HG03460 (cell line): Measurements from ENCODE around the gene SIDT1.
"Not testable (repeated sequence)": the region's sequence is repeated elsewhere in the genome, so short reads cannot be mapped to it uniquely, and the experiment has no call there.

Experiments used
- ATAC-seq: cut with Tn5 transposase; IDR thresholded peaks from one replicate; pipeline ENCODE4 v1.9.1; 2021; ENCODE audit not compliant: unreplicated experiment

Gene SIDT1

GRCh38 chr3:113631573-113631972 lies 99.2 kb downstream of the SIDT1 start:
- ATAC-seq, result no peak

GRCh38 chr3:113634782-113635474 lies 102.6 kb downstream of the SIDT1 start:
- ATAC-seq, result no peak

- ATAC-seq, result not testable (repeated sequence)
Observed at GRCh38 chr3:113636034-113636433, 103.7 kb downstream of the SIDT1 start.

GRCh38 chr3:113637756-113638155 lies 105.4 kb downstream of the SIDT1 start:
- ATAC-seq, result no peak

- no peak for ATAC-seq
Observed at GRCh38 chr3:113638910-113639309, 106.6 kb downstream of the SIDT1 start.

GRCh38 chr3:113643583-113643982 lies 111.2 kb downstream of the SIDT1 start:
- no peak for ATAC-seq

- no peak for ATAC-seq
Observed at GRCh38 chr3:113648524-113648923, 116.2 kb downstream of the SIDT1 start.

GRCh38 chr3:113649174-113649845 lies 117.0 kb downstream of the SIDT1 start:
- no peak for ATAC-seq

- no peak for ATAC-seq
Observed at GRCh38 chr3:113654310-113654709, 122.0 kb downstream of the SIDT1 start.

GRCh38 chr3:113654851-113655250 lies 122.5 kb downstream of the SIDT1 start:
- no peak for ATAC-seq

- ATAC-seq, result no peak
Observed at GRCh38 chr3:113658107-113658506, 125.8 kb downstream of the SIDT1 start.

- no peak for ATAC-seq
Observed at GRCh38 chr3:113659101-113659541, 126.8 kb downstream of the SIDT1 start.

GRCh38 chr3:113659996-113660395 lies 127.6 kb downstream of the SIDT1 start:
- no peak for ATAC-seq

GRCh38 chr3:113660458-113660857 lies 128.1 kb downstream of the SIDT1 start:
- no peak for ATAC-seq

- ATAC-seq, result no peak
Observed at GRCh38 chr3:113660896-113661295, 128.5 kb downstream of the SIDT1 start.

- ATAC-seq, result no peak
Observed at GRCh38 chr3:113662824-113663223, 130.5 kb downstream of the SIDT1 start.

- no peak for ATAC-seq
Observed at GRCh38 chr3:113663324-113663750, 131.0 kb downstream of the SIDT1 start.

- no peak for ATAC-seq
Observed at GRCh38 chr3:113663761-113664160, 131.4 kb downstream of the SIDT1 start.

- ATAC-seq, result no peak
Observed at GRCh38 chr3:113664523-113665094, 132.3 kb downstream of the SIDT1 start.

GRCh38 chr3:113668015-113668414 lies 135.7 kb downstream of the SIDT1 start:
- ATAC-seq, result no peak

- ATAC-seq, result no peak
Observed at GRCh38 chr3:113673593-113673992, 141.2 kb downstream of the SIDT1 start.

- ATAC-seq, result no peak
Observed at GRCh38 chr3:113676261-113676660, 143.9 kb downstream of the SIDT1 start.
